Gastrocnemius medialis (tissue), 4 donors: ENCODE data around the gene GALNT10.

Source experiments
- CTCF ChIP-seq, 5 experiments: fragments of 450-650 bp in 3 of 5; fragments of 200-600 bp in 2 of 5; sonication (generic) in 2 of 5; IDR thresholded peaks in 4 of 5; conservative IDR thresholded peaks in 1 of 5; 1 replicate in 4 of 5; 2 replicates in 1 of 5; pipeline ENCODE4 v1.5.1; 2016 to 2019; ENCODE audit warnings: antibody characterized with exemption in 5 of 5, mild to moderate bottlenecking in 3 of 5, moderate library complexity in 3 of 5
- POLR2A ChIP-seq, 2 donors: fragments of 450-650 bp; IDR thresholded peaks; one replicate each; pipeline ENCODE4 v1.6.1; 2017; ENCODE audit warnings: antibody characterized with exemption in 2 of 2, mild to moderate bottlenecking in 2 of 2, moderate library complexity in 2 of 2

GRCh38 chr5:154298065-154298464 lies 107.5 kb downstream of the GALNT10 start:
- TF ChIP-seq CTCF (IDR thresholded peaks at IDR 0.05 in 4 of 5, conservative IDR thresholded peaks at IDR 0.05 in 1 of 5) (no peak), POLR2A (IDR thresholded peaks at IDR 0.05) (no peak)
